Gastroesophageal sphincter (tissue), 3 donors: Measurements from ENCODE around the gene PRG2.

Experiments
- POLR2A ChIP-seq, 2 donors: fragments of 450-650 bp; IDR thresholded peaks; one replicate each; pipeline ENCODE4 v1.6.1; 2017; ENCODE audit warnings: antibody characterized with exemption in 2 of 2, mild to moderate bottlenecking in 2 of 2, moderate library complexity in 1 of 2
- TF ChIP-seq, protein P1 (sequence below), 4 experiments: fragments of 200-600 bp in 2 of 4; fragments of 450-650 bp in 2 of 4; sonication (generic) in 1 of 4; IDR thresholded peaks; one replicate each; pipeline ENCODE4 v1.5.1; 2017 to 2019; ENCODE audit warnings: antibody characterized with exemption in 4 of 4, mild to moderate bottlenecking in 2 of 4, moderate library complexity in 2 of 4

DNA sequence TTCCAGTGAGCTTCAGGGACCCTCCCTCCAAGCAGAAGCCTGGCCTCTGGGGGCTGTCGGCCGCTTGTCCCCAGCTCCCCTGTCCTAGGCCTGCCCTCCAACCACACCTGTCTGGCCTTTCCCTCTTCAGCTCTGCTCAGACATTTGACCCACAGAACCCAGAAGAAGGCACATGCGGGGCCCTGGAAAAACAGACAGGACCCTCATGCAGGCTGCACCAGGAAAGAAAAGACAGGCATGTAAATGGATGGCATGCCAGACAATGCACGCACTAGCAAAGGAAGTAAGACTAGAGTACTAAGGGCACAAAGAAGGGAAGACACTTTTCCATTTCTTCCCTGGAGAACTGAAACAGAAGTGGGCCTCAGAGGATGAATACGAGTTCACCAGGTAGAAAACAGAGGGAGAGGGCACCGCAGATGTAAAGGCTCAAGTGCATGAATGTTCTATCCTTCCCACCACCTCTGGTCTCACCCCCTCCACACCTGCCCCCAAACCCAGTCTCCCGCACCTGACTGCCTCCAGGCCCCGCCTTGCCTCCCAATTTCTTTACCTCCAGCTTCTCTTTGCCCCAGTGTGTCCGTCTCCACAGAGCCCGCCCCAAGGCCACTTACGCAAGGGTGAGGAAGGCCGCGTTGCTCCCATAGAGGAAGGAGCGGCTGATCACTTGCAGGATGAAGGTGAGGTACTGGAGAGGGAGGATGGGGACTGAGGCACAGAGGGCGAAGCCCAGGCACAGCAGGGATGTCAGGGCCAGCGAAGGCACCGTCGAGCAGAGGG is 19.1 kb upstream of the PRG2 start:
- TF ChIP-seq, protein P1, sequence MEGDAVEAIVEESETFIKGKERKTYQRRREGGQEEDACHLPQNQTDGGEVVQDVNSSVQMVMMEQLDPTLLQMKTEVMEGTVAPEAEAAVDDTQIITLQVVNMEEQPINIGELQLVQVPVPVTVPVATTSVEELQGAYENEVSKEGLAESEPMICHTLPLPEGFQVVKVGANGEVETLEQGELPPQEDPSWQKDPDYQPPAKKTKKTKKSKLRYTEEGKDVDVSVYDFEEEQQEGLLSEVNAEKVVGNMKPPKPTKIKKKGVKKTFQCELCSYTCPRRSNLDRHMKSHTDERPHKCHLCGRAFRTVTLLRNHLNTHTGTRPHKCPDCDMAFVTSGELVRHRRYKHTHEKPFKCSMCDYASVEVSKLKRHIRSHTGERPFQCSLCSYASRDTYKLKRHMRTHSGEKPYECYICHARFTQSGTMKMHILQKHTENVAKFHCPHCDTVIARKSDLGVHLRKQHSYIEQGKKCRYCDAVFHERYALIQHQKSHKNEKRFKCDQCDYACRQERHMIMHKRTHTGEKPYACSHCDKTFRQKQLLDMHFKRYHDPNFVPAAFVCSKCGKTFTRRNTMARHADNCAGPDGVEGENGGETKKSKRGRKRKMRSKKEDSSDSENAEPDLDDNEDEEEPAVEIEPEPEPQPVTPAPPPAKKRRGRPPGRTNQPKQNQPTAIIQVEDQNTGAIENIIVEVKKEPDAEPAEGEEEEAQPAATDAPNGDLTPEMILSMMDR (IDR thresholded peaks at IDR 0.05): no peak
- no peak for TF ChIP-seq POLR2A (IDR thresholded peaks at IDR 0.05)
